AG20443 (cell line): ENCODE measurements around the gene WDR37.
A peak's percentile ranks its signal among the peaks of the same experiment; 100 is the strongest.
"Not testable (repeated sequence)": the region's sequence is repeated elsewhere in the genome, so short reads cannot be mapped to it uniquely, and the experiment has no call there.

Experiments
- DNase-seq: peaks from one replicate; pipeline ENCODE4 v3.0.0; 2012; ENCODE audit warnings: low spot score, mixed read lengths

The WDR37 gene

GRCh38 chr10:1107679-1108078 is 51.5 kb downstream of the WDR37 start:
- no peak for DNase-seq

GRCh38 chr10:1109795-1110673 is 53.8 kb downstream of the WDR37 start:
- DNase-seq = peak; percentile 71

DNA sequence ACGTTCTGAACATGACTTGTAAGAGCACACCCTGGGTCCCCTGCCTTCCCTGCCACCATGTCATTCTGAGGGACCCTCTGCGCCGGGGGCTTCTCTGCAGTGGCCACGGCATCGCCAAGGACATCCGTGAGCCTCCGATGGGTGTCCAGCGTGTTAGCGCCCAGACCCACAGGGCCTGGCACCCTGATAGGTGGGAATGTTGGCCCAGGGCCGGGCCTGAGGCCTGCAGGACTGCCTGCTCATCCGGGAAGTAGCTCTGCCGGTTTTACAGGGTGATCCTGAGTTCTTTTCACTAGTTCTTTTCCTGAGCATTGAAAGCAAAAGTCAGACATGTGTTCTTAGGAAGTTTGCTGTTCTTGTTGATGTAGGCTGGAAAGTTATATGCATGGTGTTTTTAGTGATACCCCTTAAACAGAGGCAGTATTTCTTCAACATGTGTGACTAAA is 54.5 kb downstream of the WDR37 start:
- no peak for DNase-seq

- DNase-seq = no peak
Measured at GRCh38 chr10:1114315-1114714, 58.1 kb downstream of the WDR37 start.

DNA sequence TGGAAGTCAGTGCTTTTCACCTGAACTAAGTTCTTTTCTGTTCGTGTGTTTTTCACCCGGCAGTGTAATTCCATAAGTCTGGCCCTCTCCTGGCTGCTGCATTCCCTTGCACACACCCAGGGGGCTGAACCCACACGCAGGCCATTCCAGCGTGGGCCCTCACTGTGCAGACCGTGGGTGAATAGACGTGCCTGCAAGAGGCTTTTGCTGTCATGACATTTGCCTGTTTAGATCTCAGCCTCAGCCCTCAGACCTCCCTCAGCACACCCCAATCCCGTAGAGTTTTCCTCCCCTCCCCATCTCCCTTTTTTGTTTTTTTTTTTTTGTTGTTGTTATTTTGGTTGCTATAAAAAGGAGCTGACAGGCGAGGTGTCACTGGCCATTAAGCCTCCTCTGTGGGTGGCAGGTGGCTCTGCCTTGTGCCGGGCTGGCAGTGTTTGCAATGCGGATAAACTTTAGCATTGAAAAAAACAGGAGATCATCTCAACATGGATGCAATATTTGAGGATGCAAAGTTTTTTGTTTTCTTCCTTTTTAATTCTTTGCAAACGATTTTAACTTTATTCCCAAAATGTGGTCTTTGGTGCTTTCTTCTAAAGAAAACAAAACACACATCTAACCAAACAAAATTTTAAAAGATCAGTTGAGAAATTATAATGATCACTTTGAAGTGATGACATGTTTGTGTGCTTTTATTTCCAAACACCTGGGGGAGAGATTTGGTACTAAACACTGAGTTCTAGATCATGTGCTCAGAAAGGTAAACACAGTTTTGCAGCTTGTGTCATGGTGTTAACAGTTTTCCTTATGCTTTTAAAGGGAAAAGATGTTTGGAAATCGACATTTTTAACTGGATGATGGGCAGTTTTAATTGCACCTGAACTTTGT is 58.8 kb downstream of the WDR37 start:
- DNase-seq = no peak

- no peak for DNase-seq
Measured at GRCh38 chr10:1115607-1115955, 59.4 kb downstream of the WDR37 start.

DNA sequence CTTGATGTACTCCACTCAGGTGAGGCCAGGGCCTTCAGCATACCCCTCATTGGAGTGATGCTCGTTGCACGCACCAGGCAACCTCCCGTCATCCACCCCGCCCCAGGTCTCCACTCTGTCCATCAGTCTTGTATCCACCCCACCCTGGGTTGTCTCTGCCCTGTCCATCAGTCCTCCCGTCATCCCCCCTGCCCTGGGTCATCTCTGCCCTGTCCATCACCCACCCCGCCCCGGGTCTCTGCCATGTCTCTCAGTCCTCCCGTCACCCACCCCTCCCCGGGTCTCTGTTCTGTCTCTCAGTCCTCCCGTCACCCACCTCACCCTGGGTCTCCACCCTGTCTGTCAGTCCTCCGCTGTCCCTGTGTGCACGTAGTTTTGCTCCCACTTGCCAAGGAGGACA is 59.9 kb downstream of the WDR37 start:
- DNase-seq = no peak

DNA sequence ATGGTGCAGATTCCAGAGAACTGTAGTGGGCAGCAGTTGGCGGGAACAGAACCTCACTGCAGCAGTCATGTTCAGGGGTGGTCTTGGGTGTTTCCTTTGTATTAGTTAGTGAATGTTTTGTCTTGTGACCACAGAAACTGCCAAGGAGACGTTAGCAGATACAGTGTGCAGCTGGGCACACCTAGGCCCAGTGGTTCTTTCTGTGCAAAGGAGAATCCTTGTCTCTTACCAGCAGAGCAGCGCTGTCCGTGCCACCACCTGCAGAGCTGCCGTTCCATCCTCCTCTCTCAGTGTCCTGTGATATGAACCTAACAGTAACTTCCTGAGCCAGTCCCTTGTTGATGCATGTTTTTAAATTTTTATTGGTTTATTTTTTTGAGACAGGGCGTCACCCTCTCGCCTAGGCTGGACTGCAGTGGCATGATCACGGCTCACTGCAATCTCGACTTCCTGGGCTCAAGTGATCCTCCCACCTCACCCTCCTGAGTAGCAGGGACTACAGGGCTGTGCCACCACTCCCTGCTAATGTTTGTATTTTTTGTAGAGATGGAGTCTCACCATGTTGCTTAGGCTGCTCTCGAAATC is 60.6 kb downstream of the WDR37 start:
- no peak for DNase-seq

- DNase-seq = no peak
Measured at GRCh38 chr10:1117651-1118050, 61.5 kb downstream of the WDR37 start.

- DNase-seq = not testable (repeated sequence)
Measured at GRCh38 chr10:1118318-1118717, 62.1 kb downstream of the WDR37 start.

GRCh38 chr10:1119027-1119426 is 62.8 kb downstream of the WDR37 start:
- DNase-seq = no peak

GRCh38 chr10:1119501-1119900 is 63.3 kb downstream of the WDR37 start:
- DNase-seq = no peak

DNA sequence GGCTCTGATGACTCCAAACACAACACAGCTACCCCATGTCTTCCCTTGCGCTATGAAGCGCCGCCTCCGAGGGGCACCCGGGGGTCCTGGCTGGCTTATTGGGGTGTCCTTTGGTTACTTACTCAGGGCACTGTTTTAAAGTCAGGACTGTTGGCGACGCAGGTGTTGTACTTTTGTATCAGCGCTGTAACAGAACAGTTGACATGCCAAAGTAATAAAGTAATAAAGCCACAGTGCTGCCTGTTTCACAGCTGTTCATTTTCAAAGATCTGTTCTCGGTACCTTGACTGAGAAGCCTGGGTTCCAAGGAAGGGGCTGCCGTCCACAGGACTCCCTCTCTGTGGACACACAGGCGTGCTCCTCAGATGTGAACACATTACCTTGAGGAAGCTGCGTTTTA is 64.1 kb downstream of the WDR37 start:
- DNase-seq = no peak

DNA sequence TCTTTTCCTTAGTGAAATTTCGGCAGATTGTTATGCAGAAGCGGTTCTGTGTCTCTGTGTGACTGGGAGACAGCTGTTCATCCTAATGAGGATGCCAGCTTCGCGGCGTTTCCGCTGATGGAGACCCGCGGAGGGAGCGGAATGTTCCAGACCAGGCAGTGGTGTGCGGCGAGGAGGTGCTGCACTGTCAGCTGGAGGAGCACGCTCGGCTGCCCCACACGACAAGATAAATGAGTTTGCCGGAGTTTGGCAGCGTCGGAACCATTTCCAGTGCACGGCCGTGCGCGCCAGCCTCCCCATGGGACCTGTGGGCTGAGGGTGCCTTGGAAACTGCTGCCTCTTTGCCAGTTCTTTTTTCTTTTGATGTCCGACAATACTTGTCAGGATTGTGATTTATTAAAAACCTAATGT is 64.6 kb downstream of the WDR37 start:
- DNase-seq = no peak

DNA sequence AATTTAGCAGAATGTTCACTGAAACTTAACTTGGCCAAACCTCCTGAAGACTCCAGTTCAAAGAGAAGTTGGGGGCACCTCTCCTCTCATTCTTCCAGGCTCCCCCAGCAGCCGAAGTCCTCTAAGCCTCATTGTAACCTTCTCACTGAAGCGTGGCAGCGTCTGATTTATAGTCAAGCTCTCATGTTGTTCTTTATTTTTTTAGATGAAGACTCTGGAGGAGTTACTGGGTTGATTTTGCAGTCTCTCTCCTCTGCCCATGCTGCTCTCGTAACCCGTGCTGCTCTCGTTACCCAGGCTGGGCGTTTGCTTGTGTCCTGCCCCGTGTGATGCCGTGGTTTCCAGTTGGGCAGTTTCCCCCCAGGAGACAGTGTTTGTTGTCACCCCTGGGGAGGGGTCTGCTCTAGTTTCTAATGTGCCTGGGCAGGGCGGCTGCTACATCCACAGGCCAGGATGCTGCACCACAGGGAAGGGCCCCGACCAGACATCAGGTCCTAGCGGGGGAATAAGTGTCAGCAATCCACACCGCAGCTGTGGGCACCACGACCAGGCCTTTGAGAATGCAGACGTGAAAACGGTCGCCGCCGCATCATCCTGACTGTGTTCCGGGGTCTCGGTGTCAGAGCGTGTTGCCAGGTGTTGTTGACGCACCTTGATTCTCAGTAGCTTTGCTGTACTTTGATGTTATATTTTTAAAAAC is 65.2 kb downstream of the WDR37 start:
- no peak for DNase-seq

GRCh38 chr10:1122349-1122748 is 66.2 kb downstream of the WDR37 start:
- no peak for DNase-seq

- DNase-seq = no peak
Measured at GRCh38 chr10:1123198-1123597, 67.0 kb downstream of the WDR37 start.

- no peak for DNase-seq
Measured at GRCh38 chr10:1123972-1124371, 67.8 kb downstream of the WDR37 start.

DNA sequence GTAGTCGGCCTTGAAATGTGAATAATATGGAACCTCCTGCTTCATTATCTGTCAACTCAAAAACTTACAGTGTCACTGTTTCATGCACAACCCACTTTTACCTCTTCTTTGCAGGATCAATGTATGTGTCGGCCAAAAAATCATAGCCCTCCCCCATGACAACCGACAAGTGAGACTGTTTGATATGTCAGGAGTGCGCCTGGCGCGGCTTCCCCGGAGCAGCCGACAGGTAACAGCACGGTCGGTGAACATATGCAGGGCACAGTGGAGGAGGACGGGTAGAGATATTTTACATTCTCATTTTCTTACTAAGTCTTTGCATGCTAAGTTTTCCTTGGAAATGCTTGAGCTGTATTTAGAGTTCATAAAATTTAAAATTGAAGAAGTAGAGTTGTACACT is 68.6 kb downstream of the WDR37 start:
- no peak for DNase-seq

- no peak for DNase-seq
Measured at GRCh38 chr10:1126461-1126860, 70.3 kb downstream of the WDR37 start.

DNA sequence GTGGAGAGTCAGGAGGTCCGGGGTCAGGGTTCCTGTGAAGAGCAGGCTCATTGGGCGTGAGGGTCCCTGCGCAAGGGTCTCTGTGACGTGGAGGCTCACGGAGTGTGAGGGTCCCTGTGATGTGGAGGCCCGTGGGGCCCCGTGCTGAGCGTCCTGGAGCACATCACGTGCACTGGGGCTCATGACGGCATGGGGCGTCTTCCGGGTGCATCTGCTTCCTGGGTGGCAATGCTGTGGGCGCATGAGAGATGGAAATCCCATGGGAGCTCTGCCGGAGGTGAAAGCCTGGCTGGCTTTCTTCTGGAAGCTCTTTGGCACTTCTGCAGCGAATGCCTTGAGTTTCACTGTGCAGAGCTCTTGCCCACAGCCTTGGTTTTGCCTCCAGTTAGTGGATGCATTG is 71.4 kb downstream of the WDR37 start:
- DNase-seq = no peak

DNA sequence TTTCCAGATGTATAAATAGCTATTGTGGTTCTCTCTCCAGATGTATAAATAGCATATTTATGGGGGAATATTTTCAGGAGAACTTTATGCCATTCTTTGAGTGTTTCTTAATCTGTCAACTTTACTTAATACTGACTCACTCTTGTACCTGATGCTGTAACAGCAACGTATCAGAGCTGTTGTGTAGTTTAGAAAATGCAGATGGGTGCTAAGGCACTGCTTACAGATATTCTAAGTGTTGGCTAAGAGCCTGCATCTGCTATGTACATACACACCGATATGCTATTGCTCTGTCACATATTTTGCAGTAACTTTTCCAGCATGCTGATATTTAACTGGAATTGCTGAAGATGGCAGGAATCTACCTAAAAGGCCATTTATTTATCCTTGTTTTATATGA is 71.9 kb downstream of the WDR37 start:
- DNase-seq = no peak
